ENCODE results near the gene SREBF2.

DNA sequence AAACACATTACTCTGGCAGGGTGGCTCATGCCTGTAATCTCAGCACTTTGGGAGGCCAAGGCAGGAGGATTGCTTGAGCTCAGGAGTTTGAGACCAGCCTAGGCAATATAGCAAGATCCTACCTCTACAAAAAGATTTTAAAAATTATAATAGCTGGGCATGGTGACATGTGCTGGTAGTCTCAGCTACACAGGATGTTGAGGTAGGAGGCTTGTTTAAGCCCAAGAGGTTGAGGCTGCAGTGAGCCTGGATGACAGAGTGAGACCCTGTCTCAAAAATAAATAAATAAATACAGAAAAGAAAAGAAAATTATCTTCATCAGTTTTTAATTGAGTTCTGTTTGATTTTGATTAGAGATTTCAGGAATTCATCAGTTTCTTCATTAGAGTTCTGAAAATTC is 27.3 kb upstream of the SREBF2 start:
- TF ChIP-seq POLR2AphosphoS5 (IDR thresholded peaks at IDR 0.05; ENCODE audit: borderline replicate concordance, low read depth, low read length) (no peak), EZH2 (IDR thresholded peaks at IDR 0.05) (no peak), FOXP2 (optimal IDR thresholded peaks at IDR 0.05; ENCODE audit: control extremely low read depth, extremely low read length, insufficient read depth) (no peak)

Data from SK-N-MC (cell line).